Mesendoderm (in vitro differentiated cells): Measurements from ENCODE around the gene PTGES2.

Experiments
- DNase-seq: peaks from one replicate; pipeline ENCODE4 v3.0.0; 2013
- H2AK5ac ChIP-seq: 2 replicates; pipeline ENCODE4 v1.6.1; 2013; ENCODE audit warnings: low read length, inconsistent platforms
- H2BK120ac ChIP-seq: 2 replicates; pipeline ENCODE4 v1.6.1; 2013; ENCODE audit warnings: low read depth, mild to moderate bottlenecking, low read length, moderate library complexity, mixed read lengths
- H2BK15ac ChIP-seq: replicated peaks from 2 replicates; pipeline ENCODE4 v1.6.1; 2013; ENCODE audit warnings: low read depth, mild to moderate bottlenecking, moderate library complexity
- H2BK5ac ChIP-seq: 2 replicates; pipeline ENCODE4 v1.6.1; 2013; ENCODE audit warnings: low read length, inconsistent platforms
- H3K18ac ChIP-seq: 2 replicates; pipeline ENCODE4 v1.6.1; 2013; ENCODE audit warnings: mild to moderate bottlenecking, low read length, mixed read lengths
- H3K23ac ChIP-seq: one replicate; pipeline ENCODE4 v1.6.1; 2013; ENCODE audit warnings: low read length
- H3K27ac ChIP-seq: 2 replicates; pipeline ENCODE4 v1.5.1; 2013; ENCODE audit warnings: low read depth, mild to moderate bottlenecking, inconsistent platforms, low read length, moderate library complexity
- H3K27me3 ChIP-seq: 2 replicates; pipeline ENCODE4 v1.6.1; 2013; ENCODE audit warnings: low read length, control low read depth, mild to moderate bottlenecking, inconsistent platforms; ENCODE audit not compliant: insufficient read depth, poor library complexity
- H3K36me3 ChIP-seq: 2 replicates; pipeline ENCODE4 v1.6.1; 2013; ENCODE audit warnings: low read length, inconsistent platforms; ENCODE audit not compliant: control insufficient read depth, insufficient read depth
- H3K4ac ChIP-seq: one replicate; pipeline ENCODE4 v1.6.1; 2013; ENCODE audit warnings: low read depth, mild to moderate bottlenecking, low read length, moderate library complexity
- H3K4me1 ChIP-seq: 2 replicates; pipeline ENCODE4 v1.6.1; 2013; ENCODE audit warnings: low read depth, low read length, inconsistent platforms; ENCODE audit not compliant: control insufficient read depth
- H3K4me2 ChIP-seq: 2 replicates; pipeline ENCODE4 v1.6.1; 2013; ENCODE audit warnings: low read length
- H3K4me3 ChIP-seq: 2 replicates; pipeline ENCODE4 v1.5.1; 2013; ENCODE audit warnings: mild to moderate bottlenecking, low read length
- H3K56ac ChIP-seq: one replicate; pipeline ENCODE4 v1.6.1; 2013; ENCODE audit warnings: low read length
- H3K79me1 ChIP-seq: 2 replicates; pipeline ENCODE4 v1.6.1; 2013; ENCODE audit warnings: low read length, inconsistent platforms
- H3K79me2 ChIP-seq: 2 replicates; pipeline ENCODE4 v1.6.1; 2013; ENCODE audit warnings: mild to moderate bottlenecking, low read length; ENCODE audit not compliant: control insufficient read depth, insufficient read depth
- H3K9ac ChIP-seq: 2 replicates; pipeline ENCODE4 v1.6.1; 2013; ENCODE audit warnings: low read length, inconsistent platforms
- H4K5ac ChIP-seq: one replicate; pipeline ENCODE4 v1.6.1; 2013; ENCODE audit warnings: low read length
- H4K8ac ChIP-seq: one replicate; pipeline ENCODE4 v1.6.1; 2013; ENCODE audit warnings: low read depth, mild to moderate bottlenecking, control low read depth, low read length, moderate library complexity
- WGBS: extraction: QIAGEN DNeasy Blood & Tissue Kit; methylation state at CpG from one replicate; pipeline ENCODE4 v1.1.7; 2013; ENCODE audit warnings: low lambda C conversion rate, missing lambda C conversion rate; ENCODE audit not compliant: insufficient coverage; ENCODE audit errors: extremely low coverage; 5-methylcytosine and 5-hydroxymethylcytosine counted together

The PTGES2 gene

GRCh38 chr9:128101690-128102089, 25.8 kb downstream of the PTGES2 start:
- no peak overlapping the region for H2AK5ac ChIP-seq
- no peak overlapping the region for H2BK120ac ChIP-seq
- H4K5ac ChIP-seq = no peak overlapping the region
- no peak overlapping the region for H2BK5ac ChIP-seq
- no peak overlapping the region for H4K8ac ChIP-seq
- no peak overlapping the region for H3K56ac ChIP-seq
- peaks cover 13% of the 10 kb centered on the region for H3K4me1 ChIP-seq
- H3K4ac ChIP-seq = no peak overlapping the region
- peaks cover 25% of the 10 kb centered on the region for H3K79me1 ChIP-seq
- no peak overlapping the region for H3K23ac ChIP-seq
- no peak overlapping the region for H3K18ac ChIP-seq
- no peak overlapping the region for H3K4me3 ChIP-seq
- H2BK15ac ChIP-seq = no peak overlapping the region
- no peak overlapping the region for H3K9ac ChIP-seq
- peaks cover 17% of the 10 kb centered on the region for H3K79me2 ChIP-seq
- H3K27me3 ChIP-seq = no peaks in the 10 kb centered on the region
- H3K27ac ChIP-seq = no peak overlapping the region
- peaks cover 4% of the 10 kb centered on the region for H3K36me3 ChIP-seq
- no CpG with 5 or more reads among the region's 20 CpGs for WGBS
- no peak overlapping the region for H3K4me2 ChIP-seq
- DNase-seq = no peak

GRCh38 chr9:128101231-128101661, 26.3 kb downstream of the PTGES2 start:
- Histone ChIP-seq H3K79me1 (peaks cover 25% of the 10 kb centered on the region), H3K4me2 (no peak overlapping the region), H3K9ac (no peak overlapping the region), H3K18ac (no peak overlapping the region), H2BK15ac (no peak overlapping the region), H3K4ac (no peak overlapping the region), H2BK120ac (no peak overlapping the region), H3K27ac (no peak overlapping the region), H3K23ac (no peak overlapping the region), H4K5ac (no peak overlapping the region), H3K27me3 (no peaks in the 10 kb centered on the region), H4K8ac (no peak overlapping the region), H3K4me1 (peaks cover 13% of the 10 kb centered on the region), H3K36me3 (peaks cover 4% of the 10 kb centered on the region), H2BK5ac (no peak overlapping the region), H3K56ac (no peak overlapping the region), H3K79me2 (peaks cover 17% of the 10 kb centered on the region), H2AK5ac (no peak overlapping the region), H3K4me3 (no peak overlapping the region)
- WGBS = no CpG with 5 or more reads among the region's 12 CpGs
- no peak for DNase-seq

GRCh38 chr9:128100581-128100980, 26.9 kb downstream of the PTGES2 start:
- Histone ChIP-seq H2BK5ac (no peak overlapping the region), H3K4me1 (peaks cover 13% of the 10 kb centered on the region), H2BK120ac (no peak overlapping the region), H3K27me3 (no peaks in the 10 kb centered on the region), H4K5ac (no peak overlapping the region), H3K56ac (no peak overlapping the region), H3K27ac (no peak overlapping the region), H3K23ac (no peak overlapping the region), H4K8ac (no peak overlapping the region), H3K4me3 (no peak overlapping the region), H2BK15ac (no peak overlapping the region), H3K18ac (no peak overlapping the region), H2AK5ac (no peak overlapping the region), H3K9ac (no peak overlapping the region), H3K79me2 (peaks cover 17% of the 10 kb centered on the region), H3K79me1 (peaks cover 25% of the 10 kb centered on the region), H3K4me2 (no peak overlapping the region), H3K4ac (no peak overlapping the region), H3K36me3 (peaks cover 4% of the 10 kb centered on the region)
- DNase-seq = no peak
- WGBS = no CpG with 5 or more reads among the region's 10 CpGs

- no peak overlapping the region for H3K23ac ChIP-seq
- H3K9ac ChIP-seq = no peak overlapping the region
- DNase-seq = no peak
- H2AK5ac ChIP-seq = no peak overlapping the region
- H3K4me2 ChIP-seq = no peak overlapping the region
- no CpG with 5 or more reads among the region's 16 CpGs for WGBS
- no peak overlapping the region for H3K4me3 ChIP-seq
- H2BK15ac ChIP-seq = no peak overlapping the region
- no peak overlapping the region for H2BK5ac ChIP-seq
- H3K56ac ChIP-seq = peak overlapping the region; percentile 17
- H2BK120ac ChIP-seq = no peak overlapping the region
- peaks cover 13% of the 10 kb centered on the region for H3K4me1 ChIP-seq
- no peak overlapping the region for H3K4ac ChIP-seq
- H3K27me3 ChIP-seq = no peaks in the 10 kb centered on the region
- H3K79me2 ChIP-seq = peaks cover 17% of the 10 kb centered on the region
- H3K27ac ChIP-seq = no peak overlapping the region
- peaks cover 25% of the 10 kb centered on the region for H3K79me1 ChIP-seq
- H3K18ac ChIP-seq = no peak overlapping the region
- H4K8ac ChIP-seq = no peak overlapping the region
- H3K36me3 ChIP-seq = peaks cover 4% of the 10 kb centered on the region
- H4K5ac ChIP-seq = no peak overlapping the region
Measured at GRCh38 chr9:128099932-128100491, 27.5 kb downstream of the PTGES2 start.

GRCh38 chr9:128099231-128099931, 28.1 kb downstream of the PTGES2 start:
- Histone ChIP-seq H2AK5ac (no peak overlapping the region), H4K8ac (no peak overlapping the region), H2BK5ac (peak overlapping the region; percentile 22), H3K79me2 (peaks cover 17% of the 10 kb centered on the region), H3K27ac (peak overlapping the region; percentile 79), H3K4ac (no peak overlapping the region), H3K4me2 (peak overlapping the region; percentile 83), H3K56ac (peak overlapping the region; percentile 82), H3K36me3 (peaks cover 4% of the 10 kb centered on the region), H4K5ac (no peak overlapping the region), H3K79me1 (peaks cover 25% of the 10 kb centered on the region), H3K4me3 (no peak overlapping the region), H3K9ac (peak overlapping the region; percentile 77), H3K23ac (peak overlapping the region; percentile 11), H3K27me3 (no peaks in the 10 kb centered on the region), H2BK120ac (no peak overlapping the region), H2BK15ac (no peak overlapping the region), H3K4me1 (peaks cover 13% of the 10 kb centered on the region), H3K18ac (no peak overlapping the region)
- DNase-seq = peak; percentile 34
- WGBS = no CpG with 5 or more reads among the region's 16 CpGs
